HUDEP-2 (cell line): ENCODE measurements around the gene TNNT1.

Experiments
- DNase-seq, 76 experiments: peaks; one replicate each; lab custom pipeline; 2025; ENCODE audit not compliant: unreplicated experiment in 76 of 76; lab: John Stamatoyannopoulos, UW

TNNT1 gene

GRCh38 chr19:55092423-55093318 lies 56.3 kb downstream of the TNNT1 start:
- no peak for DNase-seq

- DNase-seq = no peak
These were observed 57.1 kb downstream of the TNNT1 start for GRCh38 chr19:55091955-55092354.

GRCh38 chr19:55091126-55091910 lies 57.7 kb downstream of the TNNT1 start:
- DNase-seq = no peak

DNA sequence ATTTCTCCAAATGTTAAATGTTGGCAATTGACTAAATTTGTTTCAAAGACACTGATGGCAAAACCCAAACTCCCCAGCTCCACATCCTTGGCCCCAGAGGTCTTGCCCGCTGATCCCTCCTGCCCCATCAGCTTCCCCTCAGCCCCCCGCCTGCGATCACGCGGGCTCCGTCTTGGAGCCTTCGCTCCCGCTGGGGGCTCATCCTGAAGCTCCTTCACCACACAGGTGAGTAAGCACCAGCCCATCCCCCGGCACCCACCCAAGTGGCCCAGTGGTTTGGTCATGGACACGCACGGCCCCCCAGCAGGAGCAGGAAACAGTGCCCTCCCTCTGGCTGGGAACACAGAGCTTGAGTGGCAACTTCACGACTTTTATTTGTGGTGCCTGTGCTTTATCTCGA lies 58.4 kb downstream of the TNNT1 start:
- DNase-seq = no peak

DNA sequence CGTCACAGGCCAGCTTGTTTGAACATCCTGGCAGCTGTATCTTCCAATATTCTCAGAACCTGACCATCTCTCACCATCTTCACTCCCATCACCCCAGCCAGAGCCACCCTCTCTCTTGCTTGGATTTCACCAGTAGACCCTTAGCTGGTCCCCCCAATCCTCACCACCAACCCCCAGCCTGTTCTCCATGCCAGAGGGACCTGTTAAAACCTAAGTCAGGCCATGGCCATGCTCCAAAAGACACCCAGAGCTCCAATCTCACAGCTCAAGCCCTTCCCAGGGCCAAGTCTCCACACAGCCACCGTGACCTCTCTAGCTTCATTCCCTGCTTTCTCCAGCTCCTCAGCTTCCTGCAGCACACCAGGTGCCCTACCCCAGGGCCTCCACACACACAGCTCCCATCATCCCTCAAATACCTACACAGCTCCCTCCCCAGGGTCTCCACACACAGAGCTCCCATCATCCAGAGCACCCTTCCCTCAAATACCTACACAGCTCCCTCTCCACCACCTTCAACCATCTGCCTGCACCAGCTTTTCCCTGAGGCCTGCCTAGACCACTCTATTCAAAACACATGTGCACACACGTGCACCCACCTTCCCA lies 59.6 kb downstream of the TNNT1 start:
- no peak for DNase-seq

GRCh38 chr19:55088543-55089341 lies 60.3 kb downstream of the TNNT1 start:
- DNase-seq = peak in 70 of 76 experiments; percentile 23 to 94 (median 72)

GRCh38 chr19:55088021-55088451 lies 61.0 kb downstream of the TNNT1 start:
- no peak for DNase-seq

DNA sequence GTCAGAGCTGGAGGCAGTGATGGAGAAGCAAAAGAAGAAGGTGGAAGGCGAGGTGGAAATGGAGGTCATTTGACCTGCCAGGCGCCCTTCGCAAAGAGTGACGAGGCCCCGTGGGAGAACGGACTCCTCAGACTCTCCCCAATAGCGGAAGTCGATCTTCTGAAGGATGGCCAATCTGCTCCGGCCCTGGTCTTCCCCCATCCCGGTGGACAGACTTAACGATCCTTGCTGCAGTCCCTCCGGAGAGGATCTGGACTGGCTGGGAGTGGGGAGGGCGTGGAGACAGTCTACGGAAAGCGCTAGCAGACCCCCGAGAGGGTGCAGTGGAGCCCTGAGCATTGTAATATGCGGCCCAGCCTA lies 61.5 kb downstream of the TNNT1 start:
- no peak for DNase-seq

GRCh38 chr19:55086730-55087541 lies 62.1 kb downstream of the TNNT1 start:
- peak in 2 of 76 experiments; percentile 29 to 35 for DNase-seq

DNA sequence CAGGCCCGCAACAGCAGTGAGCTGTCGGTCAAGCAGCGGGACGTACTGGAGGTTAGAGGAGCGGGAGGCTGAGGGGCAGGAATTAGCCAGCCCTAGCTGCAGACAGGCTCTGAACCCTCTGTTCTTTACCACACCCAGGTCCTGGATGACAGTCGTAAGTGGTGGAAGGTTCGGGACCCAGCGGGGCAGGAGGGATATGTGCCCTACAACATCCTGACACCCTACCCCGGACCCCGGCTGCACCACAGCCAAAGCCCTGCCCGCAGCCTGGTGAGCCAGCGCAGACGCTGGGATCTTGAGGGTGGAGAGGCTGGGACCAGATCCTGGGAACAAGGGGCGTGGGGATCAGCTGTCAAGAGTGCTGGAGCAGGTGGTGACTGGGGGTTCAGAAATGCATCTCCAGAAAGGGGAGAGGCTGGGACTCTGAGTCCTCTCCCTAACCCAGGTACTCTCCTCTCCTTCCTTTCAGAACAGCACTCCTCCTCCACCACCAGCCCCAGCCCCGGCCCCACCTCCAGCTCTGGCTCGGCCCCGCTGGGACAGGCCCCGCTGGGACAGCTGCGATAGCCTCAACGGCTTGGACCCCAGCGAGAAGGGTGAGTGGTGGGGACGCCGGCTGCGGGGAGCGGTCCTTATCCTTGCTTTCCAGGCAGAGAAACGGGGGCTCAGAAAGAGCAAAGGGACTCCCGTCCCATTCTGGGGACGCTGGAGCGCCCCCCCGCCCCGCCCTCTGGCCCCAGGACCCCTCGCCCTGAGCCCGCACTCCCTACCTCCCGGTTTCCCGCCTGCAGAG lies 62.9 kb downstream of the TNNT1 start:
- no peak for DNase-seq

GRCh38 chr19:55084416-55084815 lies 64.6 kb downstream of the TNNT1 start:
- no peak for DNase-seq

DNA sequence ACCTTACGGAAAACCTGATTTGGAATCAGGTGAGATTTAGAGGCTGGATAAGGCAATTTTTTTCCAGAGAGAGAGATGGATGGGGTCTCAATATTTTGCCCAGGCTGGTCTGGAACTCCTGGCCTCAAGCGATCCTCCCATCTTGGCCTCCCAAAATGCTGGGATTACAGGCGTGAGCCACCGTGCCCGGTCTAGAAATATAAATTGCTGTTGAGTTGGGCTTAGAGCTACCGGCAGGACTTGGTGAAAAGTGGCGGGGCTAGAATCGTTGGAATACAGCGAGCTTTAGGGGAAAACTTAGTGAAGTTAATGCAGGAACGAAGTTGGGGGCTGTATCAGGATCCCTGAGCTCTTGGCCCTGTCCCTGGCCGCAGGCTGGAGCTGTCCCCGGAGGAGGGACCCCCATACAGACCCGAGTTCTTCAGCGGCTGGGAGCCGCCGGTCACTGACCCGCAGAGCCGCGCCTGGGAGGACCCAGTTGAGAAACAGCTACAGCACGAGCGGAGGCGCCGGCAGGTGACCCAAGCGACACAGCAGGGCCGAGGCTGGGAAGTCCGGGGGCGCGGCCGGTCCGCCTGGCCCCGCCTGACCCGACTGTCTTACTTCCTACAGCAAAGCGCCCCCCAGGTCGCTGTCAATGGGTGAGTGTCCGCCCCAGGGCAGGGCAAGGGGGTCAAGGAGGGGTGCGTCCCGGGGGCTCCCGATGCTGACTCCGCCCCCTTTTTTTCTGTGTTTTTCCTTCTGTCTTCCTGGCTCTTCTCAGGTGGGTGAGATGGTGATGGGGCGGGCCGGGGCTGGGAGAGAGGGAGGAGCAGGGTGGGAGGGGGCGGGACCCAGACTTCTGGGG lies 65.8 kb downstream of the TNNT1 start:
- no peak for DNase-seq
